ENCODE results near the gene GJB3. TPM values are rescaled to one million over a fixed set of nuclear protein-coding genes. Genes with fewer than 3 reads are reported as not detected.
"Not testable (repeated sequence)": the region's sequence is repeated elsewhere in the genome, so short reads cannot be mapped to it uniquely, and the experiment has no call there.

GJB3 gene
- total and polyA plus RNA-seq, 4 donors = 0.15 to 0.33 (median 0.17) TPM; not detected in 1

- H3K27me3 ChIP-seq (ENCODE audit: control insufficient read depth in 4 of 4, insufficient read depth in 4 of 4, low read length in 3 of 4) = no peaks in the 10 kb centered on the region
- peaks cover 0 to 2% (median 0%) of the 10 kb centered on the region in 4 donors for H3K9me3 ChIP-seq (ENCODE audit: control insufficient read depth in 4 of 4, low read length in 3 of 4)
- 93% methylated on average over 9 of the region's 9 CpGs for WGBS
- H3K9ac ChIP-seq (ENCODE audit: low read depth in 1 of 2, low read length in 2 of 2) = no peak overlapping the region
- TF ChIP-seq JUND (IDR thresholded peaks at IDR 0.05) = no peak
- TF ChIP-seq HNF4A (conservative IDR thresholded peaks at IDR 0.05) = no peak
- TF ChIP-seq RAD21 (IDR thresholded peaks at IDR 0.05) = no peak
- no peak for TF ChIP-seq YY1 (IDR thresholded peaks at IDR 0.05)
- TF ChIP-seq SP1 (IDR thresholded peaks at IDR 0.05) = no peak
- no peak for TF ChIP-seq GABPA (IDR thresholded peaks at IDR 0.05 in 1 of 2, conservative IDR thresholded peaks at IDR 0.05 in 1 of 2)
- TF ChIP-seq, protein P1, sequence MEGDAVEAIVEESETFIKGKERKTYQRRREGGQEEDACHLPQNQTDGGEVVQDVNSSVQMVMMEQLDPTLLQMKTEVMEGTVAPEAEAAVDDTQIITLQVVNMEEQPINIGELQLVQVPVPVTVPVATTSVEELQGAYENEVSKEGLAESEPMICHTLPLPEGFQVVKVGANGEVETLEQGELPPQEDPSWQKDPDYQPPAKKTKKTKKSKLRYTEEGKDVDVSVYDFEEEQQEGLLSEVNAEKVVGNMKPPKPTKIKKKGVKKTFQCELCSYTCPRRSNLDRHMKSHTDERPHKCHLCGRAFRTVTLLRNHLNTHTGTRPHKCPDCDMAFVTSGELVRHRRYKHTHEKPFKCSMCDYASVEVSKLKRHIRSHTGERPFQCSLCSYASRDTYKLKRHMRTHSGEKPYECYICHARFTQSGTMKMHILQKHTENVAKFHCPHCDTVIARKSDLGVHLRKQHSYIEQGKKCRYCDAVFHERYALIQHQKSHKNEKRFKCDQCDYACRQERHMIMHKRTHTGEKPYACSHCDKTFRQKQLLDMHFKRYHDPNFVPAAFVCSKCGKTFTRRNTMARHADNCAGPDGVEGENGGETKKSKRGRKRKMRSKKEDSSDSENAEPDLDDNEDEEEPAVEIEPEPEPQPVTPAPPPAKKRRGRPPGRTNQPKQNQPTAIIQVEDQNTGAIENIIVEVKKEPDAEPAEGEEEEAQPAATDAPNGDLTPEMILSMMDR (IDR thresholded peaks at IDR 0.05; ENCODE audit: low read depth, low read length, missing input control) = no peak
- H3K4me3 ChIP-seq (ENCODE audit: low read depth in 1 of 3, low read length in 3 of 3) = no peak overlapping the region
- H3K36me3 ChIP-seq (ENCODE audit: control insufficient read depth in 4 of 4, insufficient read depth in 3 of 4, low read depth in 1 of 4, low read length in 3 of 4) = no peaks in the 10 kb centered on the region
- H3K27ac ChIP-seq (ENCODE audit: low read depth in 1 of 2, low read length in 2 of 2) = no peak overlapping the region
- no peaks in the 10 kb centered on the region for H3K4me1 ChIP-seq (ENCODE audit: control insufficient read depth in 4 of 4, insufficient read depth in 4 of 4, low read length in 3 of 4)
- no peak for DNase-seq (ENCODE audit: low spot score)
These were observed 27.2 kb downstream of the GJB3 start for GRCh38 chr1:34808051-34808810.

DNA sequence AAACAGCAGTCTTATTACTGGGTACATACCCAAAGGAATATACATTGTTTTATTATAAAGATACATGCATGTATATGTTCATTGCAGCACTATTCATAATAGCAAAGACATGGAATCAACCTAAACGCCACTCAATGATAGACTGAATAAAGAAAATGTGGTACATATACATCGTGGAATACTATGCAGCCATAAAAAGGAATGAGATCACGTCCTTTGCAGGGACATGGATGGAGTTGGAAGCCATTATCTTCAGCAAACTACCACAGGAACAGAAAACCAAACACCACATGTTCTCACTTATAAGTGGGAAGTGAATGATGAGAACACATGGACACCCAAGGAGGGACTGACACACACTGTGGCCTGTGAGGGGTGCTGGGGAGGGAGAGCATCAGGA is 29.8 kb downstream of the GJB3 start:
- not testable (repeated sequence) for H3K27me3 ChIP-seq (ENCODE audit: control insufficient read depth in 4 of 4, insufficient read depth in 4 of 4, low read length in 3 of 4); H3K4me1 ChIP-seq (ENCODE audit: control insufficient read depth in 4 of 4, insufficient read depth in 4 of 4, low read length in 3 of 4); H3K27ac ChIP-seq (ENCODE audit: low read depth in 1 of 2, low read length in 2 of 2); H3K9ac ChIP-seq (ENCODE audit: low read depth in 1 of 2, low read length in 2 of 2); H3K36me3 ChIP-seq (ENCODE audit: control insufficient read depth in 4 of 4, insufficient read depth in 3 of 4, low read depth in 1 of 4, low read length in 3 of 4); DNase-seq (ENCODE audit: low spot score); H3K4me3 ChIP-seq (ENCODE audit: low read depth in 1 of 3, low read length in 3 of 3); H3K9me3 ChIP-seq (ENCODE audit: control insufficient read depth in 4 of 4, low read length in 3 of 4)
- 93% methylated on average over 3 of the region's 3 CpGs for WGBS

DNA sequence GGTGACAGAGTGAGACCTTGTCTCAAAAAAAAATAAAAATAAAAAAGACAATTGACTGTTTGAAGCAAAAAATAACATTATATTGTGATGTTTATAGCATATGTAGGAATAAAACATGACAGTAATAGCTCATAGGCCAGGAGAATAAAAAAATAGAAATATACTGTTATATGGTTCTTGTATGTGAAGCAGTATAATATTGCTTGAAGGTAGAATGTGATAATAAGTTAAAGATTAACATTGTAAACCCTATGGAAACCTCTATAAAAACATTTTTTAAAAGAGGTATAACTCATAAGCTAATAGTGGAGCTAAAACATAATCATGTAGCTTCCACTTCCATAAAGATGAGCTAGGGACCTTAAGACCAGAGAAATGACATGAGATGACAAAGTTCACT is 35.3 kb downstream of the GJB3 start:
- Histone ChIP-seq H3K27ac (ENCODE audit: low read depth in 1 of 2, low read length in 2 of 2) (no peak overlapping the region), H3K36me3 (ENCODE audit: control insufficient read depth in 4 of 4, insufficient read depth in 3 of 4, low read depth in 1 of 4, low read length in 3 of 4) (no peaks in the 10 kb centered on the region), H3K4me3 (ENCODE audit: low read depth in 1 of 3, low read length in 3 of 3) (no peak overlapping the region), H3K4me1 (ENCODE audit: control insufficient read depth in 4 of 4, insufficient read depth in 4 of 4, low read length in 3 of 4) (peaks cover 0 to under 1% (median 0%) of the 10 kb centered on the region in 4 donors), H3K27me3 (ENCODE audit: control insufficient read depth in 4 of 4, insufficient read depth in 4 of 4, low read length in 3 of 4) (no peaks in the 10 kb centered on the region), H3K9ac (ENCODE audit: low read depth in 1 of 2, low read length in 2 of 2) (no peak overlapping the region), H3K9me3 (ENCODE audit: control insufficient read depth in 4 of 4, low read length in 3 of 4) (no peaks in the 10 kb centered on the region)
- TF ChIP-seq RXRA (IDR thresholded peaks at IDR 0.05) (no peak), GABPA (IDR thresholded peaks at IDR 0.05 in 1 of 2, conservative IDR thresholded peaks at IDR 0.05 in 1 of 2) (no peak), FOXA1 (IDR thresholded peaks at IDR 0.05) (no peak), HNF4A (conservative IDR thresholded peaks at IDR 0.05) (no peak)
- TF ChIP-seq, protein P2, sequence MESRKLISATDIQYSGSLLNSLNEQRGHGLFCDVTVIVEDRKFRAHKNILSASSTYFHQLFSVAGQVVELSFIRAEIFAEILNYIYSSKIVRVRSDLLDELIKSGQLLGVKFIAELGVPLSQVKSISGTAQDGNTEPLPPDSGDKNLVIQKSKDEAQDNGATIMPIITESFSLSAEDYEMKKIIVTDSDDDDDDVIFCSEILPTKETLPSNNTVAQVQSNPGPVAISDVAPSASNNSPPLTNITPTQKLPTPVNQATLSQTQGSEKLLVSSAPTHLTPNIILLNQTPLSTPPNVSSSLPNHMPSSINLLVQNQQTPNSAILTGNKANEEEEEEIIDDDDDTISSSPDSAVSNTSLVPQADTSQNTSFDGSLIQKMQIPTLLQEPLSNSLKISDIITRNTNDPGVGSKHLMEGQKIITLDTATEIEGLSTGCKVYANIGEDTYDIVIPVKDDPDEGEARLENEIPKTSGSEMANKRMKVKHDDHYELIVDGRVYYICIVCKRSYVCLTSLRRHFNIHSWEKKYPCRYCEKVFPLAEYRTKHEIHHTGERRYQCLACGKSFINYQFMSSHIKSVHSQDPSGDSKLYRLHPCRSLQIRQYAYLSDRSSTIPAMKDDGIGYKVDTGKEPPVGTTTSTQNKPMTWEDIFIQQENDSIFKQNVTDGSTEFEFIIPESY (IDR thresholded peaks at IDR 0.05) = no peak
- DNase-seq (ENCODE audit: low spot score) = no peak

All from liver (tissue), 9 donors.